H7 (cell line): ENCODE results near the gene NEUROD2. TPM values are rescaled to one million over a fixed set of nuclear protein-coding genes. Genes with fewer than 3 reads are reported as not detected.
A peak's percentile ranks its signal among the peaks of the same experiment; 100 is the strongest.

Source experiments
- DNase-seq: peaks from one replicate; pipeline ENCODE4 v3.0.0; 2012
- H3K27me3 ChIP-seq: 2 replicates; pipeline ENCODE4 v1.6.0; 2011; ENCODE audit warnings: mild to moderate bottlenecking, low read length; ENCODE audit not compliant: control insufficient read depth, insufficient read depth
- H3K36me3 ChIP-seq: replicated peaks from 2 replicates; pipeline ENCODE4 v1.5.1; 2011; ENCODE audit warnings: low read length; ENCODE audit not compliant: control insufficient read depth, insufficient read depth
- H3K4me3 ChIP-seq: 2 replicates; pipeline ENCODE4 v1.5.1; 2011; ENCODE audit warnings: low read depth, mild to moderate bottlenecking, control low read depth, low read length, moderate library complexity; ENCODE audit not compliant: insufficient read depth
- total RNA-seq: library from RNA; depleted of rRNA; stranded (reverse); fragments of >200 nt; shearing (Covaris generic); gene quantifications from 2 replicates; pipeline ENCODE4 v1.2.3, GENCODE V29; 2014

NEUROD2 gene
- total RNA-seq, 1 experiment from 2014 or later, result not detected

GRCh38 chr17:39617446-39618245, 9.9 kb upstream of the NEUROD2 start:
- H3K27me3 ChIP-seq, result peaks cover 76% of the 10 kb centered on the region

DNA sequence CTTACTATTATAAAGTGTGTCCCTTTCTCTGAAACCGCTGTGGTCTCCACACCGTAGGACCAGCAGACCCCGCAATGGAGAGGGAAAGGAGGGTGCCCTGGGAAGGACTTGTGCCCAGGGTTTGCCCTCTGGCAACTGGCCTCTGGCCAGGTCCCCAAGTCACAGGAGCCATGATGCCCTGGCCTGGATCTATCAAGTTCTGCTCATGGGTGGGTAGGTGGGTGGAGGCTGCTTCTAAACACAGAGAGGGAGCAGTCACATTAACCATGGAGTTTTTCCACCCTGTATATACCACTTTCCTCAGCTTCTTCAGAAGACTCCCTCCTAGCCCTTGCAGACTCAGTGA, 9.4 kb upstream of the NEUROD2 start:
- no peaks in the 10 kb centered on the region for H3K36me3 ChIP-seq
- H3K27me3 ChIP-seq, result peaks cover 75% of the 10 kb centered on the region
- no peak for DNase-seq
- H3K4me3 ChIP-seq, result peak overlapping the region; percentile 39

More at GRCh38 chr17:39617446-39618245, 9.9 kb upstream of the NEUROD2 start:
- Histone ChIP-seq H3K4me3 (peak overlapping the region; percentile 39), H3K36me3 (no peaks in the 10 kb centered on the region)
- DNase-seq, result peak; percentile 90

DNA sequence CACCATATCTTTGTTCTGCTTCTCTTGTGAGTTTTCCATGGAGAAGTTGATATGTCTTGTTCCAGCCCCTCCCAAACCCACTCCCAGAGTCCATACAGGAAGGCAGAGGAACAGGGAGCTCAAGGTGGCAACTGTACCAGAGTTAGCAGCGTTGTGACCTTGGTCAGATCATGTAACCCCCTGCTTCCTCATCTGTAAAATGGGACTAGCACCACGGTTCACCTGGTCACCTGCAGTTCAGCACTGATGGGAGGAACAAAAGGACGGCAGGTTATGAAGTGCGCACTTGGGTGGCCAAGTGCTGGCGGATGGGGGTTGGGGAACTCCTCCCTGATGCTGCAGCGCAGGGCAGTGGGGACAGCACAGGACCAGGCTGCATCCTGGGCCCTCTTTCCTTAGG, 7.7 kb upstream of the NEUROD2 start:
- no peak overlapping the region for H3K4me3 ChIP-seq
- no peak for DNase-seq
- H3K27me3 ChIP-seq, result peaks cover 77% of the 10 kb centered on the region
- no peaks in the 10 kb centered on the region for H3K36me3 ChIP-seq

- H3K36me3 ChIP-seq, result no peaks in the 10 kb centered on the region
- peaks cover 79% of the 10 kb centered on the region for H3K27me3 ChIP-seq
- H3K4me3 ChIP-seq, result no peak overlapping the region
- DNase-seq, result no peak
Measured at GRCh38 chr17:39614545-39615157, 6.9 kb upstream of the NEUROD2 start.

- no peak for DNase-seq
- Histone ChIP-seq H3K36me3 (no peaks in the 10 kb centered on the region), H3K27me3 (peaks cover 79% of the 10 kb centered on the region), H3K4me3 (no peak overlapping the region)
Measured at GRCh38 chr17:39612935-39613464, 5.3 kb upstream of the NEUROD2 start.

GRCh38 chr17:39612291-39612894, 4.7 kb upstream of the NEUROD2 start:
- no peak for DNase-seq
- peaks cover 82% of the 10 kb centered on the region for H3K27me3 ChIP-seq
- no peaks in the 10 kb centered on the region for H3K36me3 ChIP-seq
- H3K4me3 ChIP-seq, result no peak overlapping the region

- no peak overlapping the region for H3K4me3 ChIP-seq
- no peak for DNase-seq
- H3K27me3 ChIP-seq, result peaks cover 82% of the 10 kb centered on the region
- H3K36me3 ChIP-seq, result no peaks in the 10 kb centered on the region
Measured at GRCh38 chr17:39611401-39612112, 3.8 kb upstream of the NEUROD2 start.

DNA sequence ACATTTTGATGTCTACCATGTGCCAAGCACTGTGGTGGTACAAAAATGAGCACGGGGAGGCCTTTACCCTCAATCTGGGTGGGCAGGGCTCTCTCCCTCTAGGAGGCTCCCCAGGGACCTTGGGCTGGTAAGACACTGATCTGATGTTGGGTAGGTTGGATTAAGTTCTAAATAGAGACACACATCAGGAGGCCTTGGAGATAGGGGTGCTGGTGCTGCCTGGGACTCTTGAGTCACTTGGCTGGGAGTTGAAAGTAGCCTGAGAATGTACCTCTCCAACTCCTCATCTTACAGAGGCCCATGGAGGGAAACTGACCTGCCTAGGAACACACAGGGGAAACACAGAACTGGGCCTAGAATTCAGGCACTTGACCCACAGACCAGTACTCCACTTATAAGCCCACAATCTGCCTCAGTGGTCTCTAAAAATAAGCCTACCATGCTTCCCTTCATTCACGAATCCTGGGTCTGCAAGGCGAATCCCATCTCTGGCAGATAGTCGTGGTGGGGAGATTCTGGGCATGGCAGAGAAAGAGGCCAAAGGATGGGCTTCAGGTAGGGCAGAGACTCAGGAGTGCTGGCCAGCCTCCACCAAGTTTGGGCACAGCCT, 1.8 kb upstream of the NEUROD2 start:
- no peak for DNase-seq
- no peak overlapping the region for H3K4me3 ChIP-seq
- H3K36me3 ChIP-seq, result no peaks in the 10 kb centered on the region
- peaks cover 85% of the 10 kb centered on the region for H3K27me3 ChIP-seq

DNA sequence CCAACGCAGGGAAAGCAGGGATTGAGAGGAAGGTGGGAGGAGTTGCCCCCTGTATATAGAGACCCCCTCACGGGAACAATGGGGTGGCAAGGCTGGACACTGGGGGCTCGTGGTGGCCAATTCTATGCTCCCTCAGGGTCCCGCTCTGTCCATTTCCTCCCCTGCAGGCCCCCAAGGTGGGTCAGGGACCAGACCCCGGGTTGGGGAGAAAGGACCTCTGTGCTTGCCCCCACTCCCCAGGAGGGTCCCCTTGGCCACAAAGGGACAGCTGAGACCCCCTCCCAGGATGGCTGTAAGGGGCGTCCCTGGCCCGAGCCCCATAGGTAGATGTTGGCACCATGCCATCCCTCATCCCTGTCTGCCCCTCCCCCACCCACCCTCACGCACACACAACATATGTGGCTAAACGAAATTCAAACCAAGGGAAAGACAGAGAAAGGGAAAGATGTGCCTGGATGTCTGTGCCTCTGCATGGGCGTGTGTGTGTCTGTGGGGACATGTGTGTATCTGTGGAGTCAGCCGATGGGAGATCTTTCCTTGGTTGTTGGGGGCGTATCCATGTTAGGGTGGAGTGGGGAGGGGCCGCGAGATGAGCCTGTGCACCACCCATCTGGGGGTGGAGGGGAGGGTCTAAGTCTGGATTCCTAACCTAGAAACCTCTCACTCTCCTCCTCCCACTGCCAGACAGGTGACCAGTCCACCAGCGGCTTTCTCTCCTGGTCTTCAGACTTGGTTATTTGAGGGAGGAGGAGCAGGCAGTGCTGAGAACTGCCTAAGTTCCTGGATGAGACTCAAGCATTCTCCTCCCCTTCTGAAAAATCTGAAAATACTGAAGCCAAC, 642 bp upstream of the NEUROD2 start:
- no peak overlapping the region for H3K4me3 ChIP-seq
- no peaks in the 10 kb centered on the region for H3K36me3 ChIP-seq
- H3K27me3 ChIP-seq, result peaks cover 87% of the 10 kb centered on the region
- DNase-seq, result peak; percentile 72

DNA sequence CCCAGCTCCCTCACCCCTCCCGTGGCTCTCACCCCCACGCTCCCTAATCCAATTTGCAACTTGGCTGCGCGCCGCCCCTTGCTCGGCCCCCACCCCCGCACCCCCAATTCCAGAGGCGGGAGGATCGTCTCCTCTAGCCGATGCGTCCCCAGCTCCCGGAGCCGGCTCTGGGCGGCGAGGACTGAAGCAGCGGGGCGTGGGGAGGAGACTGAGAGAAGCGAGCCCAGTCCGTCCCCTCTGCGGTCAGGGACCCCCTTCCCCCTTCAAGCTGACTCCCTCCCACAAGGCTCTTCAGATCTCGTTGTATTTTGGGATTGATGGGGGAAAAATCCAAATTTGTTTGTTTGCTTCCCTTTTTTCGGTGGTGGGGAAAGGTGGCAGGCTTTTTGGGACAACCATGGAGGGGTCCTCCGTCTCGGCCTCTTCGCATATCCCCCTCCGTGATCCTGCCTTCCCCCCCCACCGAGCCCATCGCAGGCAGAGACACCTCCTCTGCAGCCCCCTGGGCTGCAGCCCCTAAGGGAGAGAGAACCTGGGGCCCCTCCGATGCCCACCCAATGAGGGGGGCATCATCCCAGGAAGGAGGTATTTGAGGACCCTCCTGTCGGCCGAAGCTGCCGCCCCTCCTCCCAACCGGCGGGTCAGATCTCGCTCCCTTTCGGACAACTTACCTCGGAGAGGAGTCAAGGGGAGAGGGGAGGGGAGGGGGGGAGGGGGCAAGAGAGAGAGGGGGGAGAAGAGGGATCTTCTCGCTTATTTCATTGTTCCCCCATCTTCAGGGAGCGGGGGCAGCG, 466 bp downstream of the NEUROD2 start:
- no peaks in the 10 kb centered on the region for H3K36me3 ChIP-seq
- peak; percentile 86 for DNase-seq

GRCh38 chr17:39606434-39607056, 1.2 kb downstream of the NEUROD2 start:
- Histone ChIP-seq H3K27me3 (peaks cover 95% of the 10 kb centered on the region), H3K4me3 (peak overlapping the region; percentile 19), H3K36me3 (no peaks in the 10 kb centered on the region)
- DNase-seq, result peak; percentile 89

More for the DNA sequence above, 466 bp downstream of the NEUROD2 start:
- peaks cover 89% of the 10 kb centered on the region for H3K27me3 ChIP-seq
- H3K4me3 ChIP-seq, result peak overlapping the region; percentile 20

DNA sequence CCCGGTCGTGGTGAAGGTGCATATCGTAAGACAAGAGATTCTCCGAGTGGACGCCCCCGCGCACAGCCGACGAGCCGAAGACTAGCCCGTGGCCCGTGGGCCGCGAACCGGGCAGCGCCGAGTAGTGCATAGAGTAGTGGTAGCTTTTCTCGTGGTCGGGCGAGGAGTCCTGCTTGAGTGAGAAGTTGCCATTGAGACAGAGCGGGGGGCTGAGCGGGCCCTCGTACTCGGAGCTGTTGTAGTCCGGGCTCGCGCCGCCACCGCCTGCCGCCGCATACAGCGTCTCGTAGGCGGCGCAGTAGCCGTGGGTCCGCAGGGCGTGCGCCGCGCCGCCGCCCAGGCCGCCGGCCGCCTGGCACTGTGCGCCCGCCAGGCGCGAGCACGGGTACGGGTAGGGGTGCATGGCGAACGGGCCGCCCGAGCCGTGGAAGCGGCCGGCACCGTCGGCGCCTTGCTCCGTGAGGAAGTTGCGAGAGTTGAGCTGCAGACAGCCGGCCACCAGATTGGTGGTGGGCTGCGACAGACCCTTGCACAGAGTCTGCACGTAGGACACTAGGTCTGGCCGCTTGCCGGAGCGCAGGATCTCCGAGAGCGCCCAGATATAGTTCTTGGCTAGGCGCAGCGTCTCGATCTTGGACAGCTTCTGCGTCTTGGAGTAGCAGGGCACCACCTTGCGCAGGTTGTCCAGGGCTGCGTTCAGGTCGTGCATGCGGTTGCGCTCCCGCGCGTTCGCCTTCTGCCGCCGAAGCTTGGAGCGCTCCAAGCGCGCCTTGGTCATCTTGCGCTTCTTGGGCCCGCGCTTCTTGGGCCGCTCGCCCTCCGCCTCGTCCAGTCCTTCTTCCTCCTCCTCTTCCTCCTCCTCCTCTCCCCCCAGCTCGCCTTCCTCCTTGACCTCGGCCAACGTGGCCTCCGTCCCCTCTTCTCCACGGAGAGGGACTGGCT, 2.0 kb downstream of the NEUROD2 start:
- H3K36me3 ChIP-seq, result no peaks in the 10 kb centered on the region
- H3K27me3 ChIP-seq, result peaks cover 95% of the 10 kb centered on the region
- H3K4me3 ChIP-seq, result no peak overlapping the region
- DNase-seq, result peak; percentile 84
